Measurements from ENCODE around the gene LTA.

LTA gene

GRCh38 chr6:31557443-31558317, 14.4 kb upstream of the LTA start:
- WGBS = 88% methylated on average over 22 of the region's 24 CpGs
- peak overlapping the region in 1 of 2 experiments; percentile 56 for H3K18ac ChIP-seq (ENCODE audit: low read depth in 1 of 2, low read length in 2 of 2)
- peaks cover 31 to 71% of the 10 kb centered on the region in 2 experiments for H3K36me3 ChIP-seq (ENCODE audit: control insufficient read depth in 1 of 2, insufficient read depth in 2 of 2, low read depth in 1 of 2, low read length in 2 of 2)
- H3K9me3 ChIP-seq (ENCODE audit: control insufficient read depth, low read length) = no peaks in the 10 kb centered on the region
- peaks cover 26% of the 10 kb centered on the region for H3K79me1 ChIP-seq (replicated peaks; ENCODE audit: low read length, poor library complexity, severe bottlenecking)
- DNase-seq = no peak
- H3K4me2 ChIP-seq (ENCODE audit: low read length, poor library complexity, severe bottlenecking) = no peak overlapping the region
- no peak overlapping the region for H2BK5ac ChIP-seq (ENCODE audit: low read depth, low read length, poor library complexity, severe bottlenecking)
- H2BK15ac ChIP-seq (ENCODE audit: low read depth, poor library complexity, severe bottlenecking) = peak overlapping the region; percentile 98
- H4K91ac ChIP-seq (ENCODE audit: low read length) = peak overlapping the region; percentile 93
- H4K8ac ChIP-seq (ENCODE audit: low read length) = peak overlapping the region; percentile 79
- no peak overlapping the region for H3K9ac ChIP-seq (ENCODE audit: low read length)
- no peak overlapping the region for H3K4me3 ChIP-seq (ENCODE audit: insufficient read depth in 1 of 2, low read depth in 1 of 2, low read length in 2 of 2)
- no peak overlapping the region for H3K14ac ChIP-seq (ENCODE audit: low read length in 2 of 2)
- peak overlapping the region; percentile 34 for H2AK5ac ChIP-seq (ENCODE audit: low read length, severe bottlenecking)
- H3K4me1 ChIP-seq (ENCODE audit: control insufficient read depth, insufficient read depth, low read depth, low read length) = peaks cover 25% of the 10 kb centered on the region
- H2BK120ac ChIP-seq (ENCODE audit: low read depth, low read length) = no peak overlapping the region
- H2BK12ac ChIP-seq (ENCODE audit: low read length in 2 of 2) = no peak overlapping the region
- no peak overlapping the region for H3K23ac ChIP-seq (ENCODE audit: low read length in 2 of 2)
- H2AFZ ChIP-seq (ENCODE audit: low read depth, low read length) = no peak overlapping the region
- no peak overlapping the region for H3K4ac ChIP-seq (ENCODE audit: low read depth in 1 of 2, low read length in 2 of 2)
- no peak overlapping the region for H3K27ac ChIP-seq (ENCODE audit: low read length, poor library complexity, severe bottlenecking)
- no peaks in the 10 kb centered on the region for H3K27me3 ChIP-seq (ENCODE audit: control insufficient read depth in 1 of 2, insufficient read depth in 1 of 2, low read length in 2 of 2)

DNA sequence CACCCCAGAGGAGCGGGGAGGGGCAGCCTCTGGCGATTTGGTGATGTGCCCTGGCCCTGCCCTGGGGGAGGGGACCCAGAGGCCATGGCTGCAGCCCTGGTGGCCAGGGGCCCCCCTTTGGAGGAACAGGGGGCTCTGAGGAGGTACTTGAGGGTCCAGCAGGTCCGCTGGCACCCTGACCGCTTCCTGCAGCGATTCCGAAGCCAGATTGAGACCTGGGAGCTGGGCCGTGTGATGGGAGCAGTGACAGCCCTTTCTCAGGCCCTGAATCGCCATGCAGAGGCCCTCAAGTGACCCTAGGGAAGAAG, 13.8 kb upstream of the LTA start:
- peak overlapping the region; percentile 79 for H4K8ac ChIP-seq (ENCODE audit: low read length)

GRCh38 chr6:31558631-31559500, 13.2 kb upstream of the LTA start:
- Histone ChIP-seq H4K91ac (ENCODE audit: low read length) (peak overlapping the region; percentile 93), H3K4me3 (ENCODE audit: insufficient read depth in 1 of 2, low read depth in 1 of 2, low read length in 2 of 2) (no peak overlapping the region), H4K8ac (ENCODE audit: low read length) (peak overlapping the region; percentile 79), H3K18ac (ENCODE audit: low read depth in 1 of 2, low read length in 2 of 2) (peak overlapping the region; percentile 93 to 95), H2AK5ac (ENCODE audit: low read length, severe bottlenecking) (peak overlapping the region; percentile 57), H2BK12ac (ENCODE audit: low read length in 2 of 2) (peak overlapping the region; percentile 59 to 93), H3K4me1 (ENCODE audit: control insufficient read depth, insufficient read depth, low read depth, low read length) (peaks cover 25% of the 10 kb centered on the region), H3K9ac (ENCODE audit: low read length) (no peak overlapping the region), H2AFZ (ENCODE audit: low read depth, low read length) (no peak overlapping the region), H2BK120ac (ENCODE audit: low read depth, low read length) (peak overlapping the region; percentile 96), H2BK5ac (ENCODE audit: low read depth, low read length, poor library complexity, severe bottlenecking) (peak overlapping the region; percentile 48), H3K27ac (ENCODE audit: low read length, poor library complexity, severe bottlenecking) (peak overlapping the region; percentile 85), H3K23ac (ENCODE audit: low read length in 2 of 2) (no peak overlapping the region), H3K4me2 (ENCODE audit: low read length, poor library complexity, severe bottlenecking) (no peak overlapping the region), H3K14ac (ENCODE audit: low read length in 2 of 2) (peak overlapping the region in 1 of 2 experiments; percentile 45), H2BK15ac (ENCODE audit: low read depth, poor library complexity, severe bottlenecking) (peak overlapping the region; percentile 98), H3K27me3 (ENCODE audit: control insufficient read depth in 1 of 2, insufficient read depth in 1 of 2, low read length in 2 of 2) (no peaks in the 10 kb centered on the region), H3K4ac (ENCODE audit: low read depth in 1 of 2, low read length in 2 of 2) (peak overlapping the region; percentile 5 to 93), H3K9me3 (ENCODE audit: control insufficient read depth, low read length) (no peaks in the 10 kb centered on the region), H3K79me1 (replicated peaks; ENCODE audit: low read length, poor library complexity, severe bottlenecking) (peaks cover 22% of the 10 kb centered on the region), H3K36me3 (ENCODE audit: control insufficient read depth in 1 of 2, insufficient read depth in 2 of 2, low read depth in 1 of 2, low read length in 2 of 2) (peaks cover 31 to 64% of the 10 kb centered on the region in 2 experiments)
- DNase-seq = peak; percentile 40
- 80% methylated on average over 14 of the region's 14 CpGs for WGBS

More for the DNA sequence above, 13.8 kb upstream of the LTA start:
- H3K4me2 ChIP-seq (ENCODE audit: low read length, poor library complexity, severe bottlenecking) = no peak overlapping the region
- H3K9me3 ChIP-seq (ENCODE audit: control insufficient read depth, low read length) = no peaks in the 10 kb centered on the region
- H3K79me1 ChIP-seq (replicated peaks; ENCODE audit: low read length, poor library complexity, severe bottlenecking) = peaks cover 22% of the 10 kb centered on the region
- no peak overlapping the region for H2BK5ac ChIP-seq (ENCODE audit: low read depth, low read length, poor library complexity, severe bottlenecking)
- H3K4me1 ChIP-seq (ENCODE audit: control insufficient read depth, insufficient read depth, low read depth, low read length) = peaks cover 25% of the 10 kb centered on the region
- H3K27ac ChIP-seq (ENCODE audit: low read length, poor library complexity, severe bottlenecking) = no peak overlapping the region
- H3K18ac ChIP-seq (ENCODE audit: low read depth in 1 of 2, low read length in 2 of 2) = peak overlapping the region; percentile 56 to 95
- no peak overlapping the region for H3K9ac ChIP-seq (ENCODE audit: low read length)
- no peaks in the 10 kb centered on the region for H3K27me3 ChIP-seq (ENCODE audit: control insufficient read depth in 1 of 2, insufficient read depth in 1 of 2, low read length in 2 of 2)
- peak overlapping the region; percentile 93 for H4K91ac ChIP-seq (ENCODE audit: low read length)
- peaks cover 31 to 69% of the 10 kb centered on the region in 2 experiments for H3K36me3 ChIP-seq (ENCODE audit: control insufficient read depth in 1 of 2, insufficient read depth in 2 of 2, low read depth in 1 of 2, low read length in 2 of 2)
- WGBS = 98% methylated on average over 8 of the region's 8 CpGs
- DNase-seq = no peak
- H2BK12ac ChIP-seq (ENCODE audit: low read length in 2 of 2) = peak overlapping the region; percentile 59 to 82
- peak overlapping the region; percentile 6 to 93 for H3K4ac ChIP-seq (ENCODE audit: low read depth in 1 of 2, low read length in 2 of 2)
- no peak overlapping the region for H3K14ac ChIP-seq (ENCODE audit: low read length in 2 of 2)
- H3K23ac ChIP-seq (ENCODE audit: low read length in 2 of 2) = no peak overlapping the region
- H2BK120ac ChIP-seq (ENCODE audit: low read depth, low read length) = peak overlapping the region; percentile 96
- H2AK5ac ChIP-seq (ENCODE audit: low read length, severe bottlenecking) = peak overlapping the region; percentile 34
- no peak overlapping the region for H3K4me3 ChIP-seq (ENCODE audit: insufficient read depth in 1 of 2, low read depth in 1 of 2, low read length in 2 of 2)
- H2AFZ ChIP-seq (ENCODE audit: low read depth, low read length) = no peak overlapping the region
- peak overlapping the region; percentile 98 for H2BK15ac ChIP-seq (ENCODE audit: low read depth, poor library complexity, severe bottlenecking)

GRCh38 chr6:31559606-31559957, 12.5 kb upstream of the LTA start:
- Histone ChIP-seq H4K91ac (ENCODE audit: low read length) (peak overlapping the region; percentile 45), H2BK15ac (ENCODE audit: low read depth, poor library complexity, severe bottlenecking) (peak overlapping the region; percentile 91), H3K27ac (ENCODE audit: low read length, poor library complexity, severe bottlenecking) (peak overlapping the region; percentile 85), H3K14ac (ENCODE audit: low read length in 2 of 2) (peak overlapping the region in 1 of 2 experiments; percentile 6), H3K4me3 (ENCODE audit: insufficient read depth in 1 of 2, low read depth in 1 of 2, low read length in 2 of 2) (no peak overlapping the region), H3K4me2 (ENCODE audit: low read length, poor library complexity, severe bottlenecking) (no peak overlapping the region), H3K4ac (ENCODE audit: low read depth in 1 of 2, low read length in 2 of 2) (peak overlapping the region; percentile 5), H2BK5ac (ENCODE audit: low read depth, low read length, poor library complexity, severe bottlenecking) (peak overlapping the region; percentile 48), H3K23ac (ENCODE audit: low read length in 2 of 2) (peak overlapping the region in 1 of 2 experiments; percentile 61), H3K9ac (ENCODE audit: low read length) (peak overlapping the region; percentile 18), H3K18ac (ENCODE audit: low read depth in 1 of 2, low read length in 2 of 2) (peak overlapping the region; percentile 93 to 95), H2BK12ac (ENCODE audit: low read length in 2 of 2) (peak overlapping the region; percentile 59 to 93), H3K36me3 (ENCODE audit: control insufficient read depth in 1 of 2, insufficient read depth in 2 of 2, low read depth in 1 of 2, low read length in 2 of 2) (peaks cover 31 to 56% of the 10 kb centered on the region in 2 experiments), H2AFZ (ENCODE audit: low read depth, low read length) (no peak overlapping the region), H3K9me3 (ENCODE audit: control insufficient read depth, low read length) (no peaks in the 10 kb centered on the region), H3K27me3 (ENCODE audit: control insufficient read depth in 1 of 2, insufficient read depth in 1 of 2, low read length in 2 of 2) (no peaks in the 10 kb centered on the region), H4K8ac (ENCODE audit: low read length) (peak overlapping the region; percentile 20), H2BK120ac (ENCODE audit: low read depth, low read length) (peak overlapping the region; percentile 96), H3K79me1 (replicated peaks; ENCODE audit: low read length, poor library complexity, severe bottlenecking) (peaks cover 20% of the 10 kb centered on the region), H3K4me1 (ENCODE audit: control insufficient read depth, insufficient read depth, low read depth, low read length) (peaks cover 25% of the 10 kb centered on the region), H2AK5ac (ENCODE audit: low read length, severe bottlenecking) (peak overlapping the region; percentile 57)
- 55% methylated on average over 4 of the region's 4 CpGs for WGBS
- no peak for DNase-seq
